OCI-LY1 (cell line): ENCODE measurements around the gene CD22.
A peak's percentile ranks its signal among the peaks of the same experiment; 100 is the strongest.

Experiments
- H2AFZ ChIP-seq: fragments of 200-600 bp; sonication (generic), shearing (Covaris generic); 2 replicates; pipeline ENCODE4 v1.6.0; 2014; ENCODE audit warnings: antibody characterized with exemption, mild to moderate bottlenecking, low read length
- H3F3A ChIP-seq: fragments of 200-600 bp; sonication (generic), shearing (Covaris generic); 2 replicates; pipeline ENCODE4 v1.6.0; 2014; ENCODE audit warnings: mild to moderate bottlenecking, antibody characterized with exemption, low read length, moderate library complexity; ENCODE audit not compliant: insufficient read depth
- H3K27ac ChIP-seq: fragments of 200-600 bp; sonication (generic); 2 replicates; pipeline ENCODE4 v1.5.1; 2014; ENCODE audit warnings: low read length, mixed run types, mild to moderate bottlenecking, low read depth; ENCODE audit not compliant: poor library complexity, severe bottlenecking
- H3K27me3 ChIP-seq: fragments of 200-600 bp; sonication (generic); 2 replicates; pipeline ENCODE4 v1.6.0; 2014; ENCODE audit warnings: antibody characterized with exemption, mild to moderate bottlenecking, low read length, moderate library complexity; ENCODE audit not compliant: insufficient read depth
- H3K36me3 ChIP-seq: fragments of 200-600 bp; sonication (generic); 2 replicates; pipeline ENCODE4 v1.6.1; 2014; ENCODE audit warnings: mild to moderate bottlenecking, antibody characterized with exemption, low read length, moderate library complexity, mixed read lengths; ENCODE audit not compliant: insufficient read depth
- H3K4me1 ChIP-seq: fragments of 200-600 bp; sonication (generic); 2 replicates; pipeline ENCODE4 v1.5.1; 2014; ENCODE audit warnings: mild to moderate bottlenecking, low read length, moderate library complexity; ENCODE audit not compliant: insufficient read depth, severe bottlenecking
- H3K4me2 ChIP-seq: fragments of 200-600 bp; sonication (generic), shearing (Covaris generic); 2 replicates; pipeline ENCODE4 v1.6.1; 2014; ENCODE audit warnings: low read length
- H3K4me3 ChIP-seq: fragments of 200-600 bp; sonication (generic); 2 replicates; pipeline ENCODE4 v1.5.1; 2014; ENCODE audit warnings: low read length, low read depth, mild to moderate bottlenecking, mixed read lengths; ENCODE audit not compliant: poor library complexity, severe bottlenecking
- H3K79me2 ChIP-seq: fragments of 200-600 bp; shearing (Covaris generic); 2 replicates; pipeline ENCODE4 v1.6.1; 2016; ENCODE audit warnings: mixed run types, low read length, mixed read lengths; ENCODE audit not compliant: insufficient read depth
- H3K9ac ChIP-seq: fragments of 200-600 bp; sonication (generic), shearing (Covaris generic); 2 replicates; pipeline ENCODE4 v1.6.1; 2014; ENCODE audit warnings: mild to moderate bottlenecking, low read length, mixed read lengths
- H3K9me2 ChIP-seq: fragments of 200-600 bp; sonication (generic), shearing (Covaris generic); 2 replicates; pipeline ENCODE4 v1.6.1; 2014; ENCODE audit warnings: low read depth, mild to moderate bottlenecking, low read length, mixed read lengths
- H3K9me3 ChIP-seq: fragments of 200-600 bp; shearing (Covaris generic); 2 replicates; pipeline ENCODE4 v1.6.1; 2014; ENCODE audit warnings: low read length, mixed read lengths
- H4K20me1 ChIP-seq: fragments of 200-600 bp; sonication (generic), shearing (Covaris generic); 2 replicates; pipeline ENCODE4 v1.6.0; 2016; ENCODE audit warnings: mild to moderate bottlenecking, low read length; ENCODE audit not compliant: insufficient read depth
- CTCF ChIP-seq: fragments of 200-600 bp; sonication (generic), shearing (Covaris generic); IDR thresholded peaks from 2 replicates; pipeline ENCODE4 v1.5.1; 2017; ENCODE audit warnings: mild to moderate bottlenecking, antibody characterized with exemption, low read length, moderate library complexity, mixed read lengths
- EZH2 ChIP-seq: fragments of 200-600 bp; sonication (generic), shearing (Covaris generic); IDR thresholded peaks from 2 replicates; pipeline ENCODE4 v1.8.0; 2017; ENCODE audit warnings: borderline replicate concordance, mixed run types, mild to moderate bottlenecking, antibody characterized with exemption, low read length, moderate library complexity, mixed read lengths

CD22 gene

GRCh38 chr19:35315883-35316282, 13.1 kb upstream of the CD22 start:
- Histone ChIP-seq H3K27ac (no peak overlapping the region), H3F3A (no peaks in the 10 kb centered on the region)

GRCh38 chr19:35316560-35316959, 12.4 kb upstream of the CD22 start:
- Histone ChIP-seq H3F3A (no peaks in the 10 kb centered on the region), H3K9me3 (no peaks in the 10 kb centered on the region), H3K27me3 (0 out of 2 replicates have a peak, but pooled peaks cover 3% of the 10 kb centered on the region), H3K4me1 (peaks cover 51% of the 10 kb centered on the region), H3K79me2 (no peaks in the 10 kb centered on the region), H4K20me1 (no peaks in the 10 kb centered on the region), H3K4me3 (no peak overlapping the region), H3K4me2 (no peak overlapping the region), H3K27ac (peak overlapping the region; percentile 69), H3K9ac (no peak overlapping the region; the same call in 1 of the 2 replicates), H3K36me3 (no peaks in the 10 kb centered on the region), H2AFZ (no peak overlapping the region), H3K9me2 (no peaks in the 10 kb centered on the region)
- TF ChIP-seq EZH2 (no peak), CTCF (no peak)

More at GRCh38 chr19:35315883-35316282, 13.1 kb upstream of the CD22 start:
- no peak overlapping the region for H3K4me3 ChIP-seq
- no peaks in the 10 kb centered on the region for H4K20me1 ChIP-seq
- H3K4me1 ChIP-seq = peaks cover 45% of the 10 kb centered on the region
- TF ChIP-seq EZH2 (no peak), CTCF (peak; percentile 21; the same call in 1 of the 2 replicates)
- H3K27me3 ChIP-seq = 0 out of 2 replicates have a peak, but pooled peaks cover 3% of the 10 kb centered on the region
- H3K9ac ChIP-seq = no peak overlapping the region
- no peaks in the 10 kb centered on the region for H3K36me3 ChIP-seq
- no peak overlapping the region for H2AFZ ChIP-seq
- H3K9me2 ChIP-seq = no peaks in the 10 kb centered on the region
- no peaks in the 10 kb centered on the region for H3K9me3 ChIP-seq
- no peak overlapping the region for H3K4me2 ChIP-seq
- no peaks in the 10 kb centered on the region for H3K79me2 ChIP-seq

- H2AFZ ChIP-seq = no peak overlapping the region
- H3K4me1 ChIP-seq = peaks cover 51% of the 10 kb centered on the region
- H3K36me3 ChIP-seq = no peaks in the 10 kb centered on the region; the same call in 1 of the 2 replicates
- H4K20me1 ChIP-seq = no peaks in the 10 kb centered on the region
- 0 out of 2 replicates have a peak, but pooled peaks cover 3% of the 10 kb centered on the region for H3K27me3 ChIP-seq
- no peak overlapping the region for H3K4me3 ChIP-seq
- H3K4me2 ChIP-seq = no peak overlapping the region
- H3K9ac ChIP-seq = no peak overlapping the region
- no peaks in the 10 kb centered on the region for H3K9me3 ChIP-seq
- H3F3A ChIP-seq = no peaks in the 10 kb centered on the region
- H3K27ac ChIP-seq = peak overlapping the region; percentile 69
- H3K9me2 ChIP-seq = no peaks in the 10 kb centered on the region
- no peaks in the 10 kb centered on the region for H3K79me2 ChIP-seq
- TF ChIP-seq EZH2 = no peak
- no peak for TF ChIP-seq CTCF
Observed at GRCh38 chr19:35317464-35318043, 11.4 kb upstream of the CD22 start.
